Adrenal gland (tissue), 5 donors: ENCODE measurements around the gene U2AF1L4.

Experiments
- CTCF ChIP-seq, 6 experiments: fragments of 450-650 bp in 4 of 6; fragments of 200-600 bp in 2 of 6; sonication (generic) in 1 of 6; IDR thresholded peaks; 1 replicate in 5 of 6; 2 replicates in 1 of 6; pipeline versions ENCODE4 v1.5.1 to v1.8.0; 2016 to 2021; ENCODE audit warnings: antibody characterized with exemption in 6 of 6, mild to moderate bottlenecking in 2 of 6, moderate library complexity in 1 of 6
- POLR2A ChIP-seq, 2 donors: fragments of 450-650 bp; IDR thresholded peaks; one replicate each; pipeline ENCODE4 v1.6.1; 2017; ENCODE audit warnings: antibody characterized with exemption in 2 of 2, mild to moderate bottlenecking in 2 of 2, moderate library complexity in 1 of 2
- donor health status: DM: no; HTN: no; CAD: no.

- no peak for TF ChIP-seq CTCF (IDR thresholded peaks at IDR 0.05)
- no peak for TF ChIP-seq POLR2A (IDR thresholded peaks at IDR 0.05)
Measured at GRCh38 chr19:35774274-35775045, 29.2 kb upstream of the U2AF1L4 start.
